SK-N-SH (cell line): ENCODE measurements around the gene RARB. TPM values are rescaled to one million over a fixed set of nuclear protein-coding genes. Genes with fewer than 3 reads are reported as not detected.

Experiments
- CTCF ChIA-PET: fragments of 300-600, 350-600 bp; formaldehyde crosslinking; extraction: SDS; loops from one replicate; lab custom pipeline; 2021; lab: Yijun Ruan, JAX
- POLR2A ChIA-PET: fragments of 350-600 bp; sonication (Branson Sonifier 250); formaldehyde crosslinking; extraction: SDS; loops from one replicate; lab custom pipeline; 2020; ENCODE audit warnings: antibody characterized with exemption, inconsistent platforms; lab: Yijun Ruan, JAX
- DNase-seq: peaks from one replicate; pipeline ENCODE4 v3.0.0; 2012
- H2AFZ ChIP-seq: fragments of 200-600 bp; sonication (generic); 2 replicates; pipeline ENCODE4 v1.8.1; 2016; ENCODE audit warnings: antibody characterized with exemption, mild to moderate bottlenecking, low read depth
- H3F3A ChIP-seq: fragments of 200-600 bp; sonication (generic); replicated peaks from 2 replicates; pipeline ENCODE3; 2016; ENCODE audit warnings: antibody characterized with exemption, mild to moderate bottlenecking; ENCODE audit not compliant: insufficient read depth
- H3K27ac ChIP-seq, 2 experiments: fragments of 200-500 bp in 1 of 2; fragments of 200-600 bp in 1 of 2; sonication (Bioruptor generic) in 1 of 2; sonication (generic), shearing (Covaris generic) in 1 of 2; 2 replicates each; pipeline versions ENCODE4 v1.5.1 to v1.6.1; 2014 to 2016; ENCODE audit warnings: low read depth in 2 of 2, inconsistent platforms in 1 of 2, low read length in 1 of 2, mild to moderate bottlenecking in 1 of 2, mixed read lengths in 1 of 2
- H3K27me3 ChIP-seq: fragments of 200-600 bp; sonication (generic), shearing (Covaris generic); 2 replicates; pipeline ENCODE4 v1.6.1; 2016; ENCODE audit warnings: mixed run types; ENCODE audit not compliant: insufficient read depth
- H3K36me3 ChIP-seq, 2 experiments: fragments of 200-500 bp in 1 of 2; fragments of 200-600 bp in 1 of 2; sonication (Bioruptor generic) in 1 of 2; sonication (generic) in 1 of 2; replicated peaks in 1 of 2; 2 replicates each; pipeline versions ENCODE3 to v1.5.1; 2014 to 2016; ENCODE audit warnings: low read length in 1 of 2, mild to moderate bottlenecking in 1 of 2; ENCODE audit not compliant: insufficient read depth in 2 of 2, control insufficient read depth in 1 of 2
- H3K4me1 ChIP-seq, 2 experiments: fragments of 200-500 bp in 1 of 2; fragments of 200-600 bp in 1 of 2; sonication (Bioruptor generic) in 1 of 2; sonication (generic), shearing (Covaris generic) in 1 of 2; 2 replicates each; pipeline versions ENCODE4 v1.5.1 to v1.6.1; 2014 to 2016; ENCODE audit warnings: low read depth in 1 of 2, low read length in 1 of 2, mixed run types in 1 of 2; ENCODE audit not compliant: insufficient read depth in 2 of 2, control insufficient read depth in 1 of 2
- H3K4me2 ChIP-seq: fragments of 200-600 bp; sonication (generic), shearing (Covaris generic); 2 replicates; pipeline ENCODE4 v1.6.1; 2017; ENCODE audit warnings: mixed run types
- H3K4me3 ChIP-seq, 2 experiments: fragments of 200-500 bp in 1 of 2; fragments of 200-600 bp in 1 of 2; sonication (Bioruptor generic) in 1 of 2; sonication (generic), shearing (Covaris generic) in 1 of 2; 2 replicates each; pipeline versions ENCODE4 v1.5.1 to v1.8.1; 2014 to 2016; ENCODE audit warnings: low read depth in 2 of 2, inconsistent platforms in 1 of 2, low read length in 1 of 2, mild to moderate bottlenecking in 1 of 2, mixed read lengths in 1 of 2, moderate library complexity in 1 of 2
- H3K79me2 ChIP-seq: fragments of 200-600 bp; sonication (generic); 2 replicates; pipeline ENCODE4 v1.8.1; 2017; ENCODE audit warnings: mild to moderate bottlenecking; ENCODE audit not compliant: insufficient read depth
- H3K9ac ChIP-seq: fragments of 200-600 bp; sonication (generic); 2 replicates; pipeline ENCODE4 v1.6.1; 2017; ENCODE audit warnings: mixed run types
- H3K9me2 ChIP-seq: fragments of 200-600 bp; sonication (generic); 2 replicates; pipeline ENCODE4 v1.6.1; 2017; ENCODE audit warnings: mixed run types
- H3K9me3 ChIP-seq: fragments of 200-600 bp; sonication (generic); 2 replicates; pipeline ENCODE4 v1.6.1; 2017; ENCODE audit warnings: mixed run types, mild to moderate bottlenecking, moderate library complexity
- H4K20me1 ChIP-seq: fragments of 200-600 bp; sonication (generic); 2 replicates; pipeline ENCODE4 v1.6.1; 2017; ENCODE audit warnings: mild to moderate bottlenecking, mixed run types; ENCODE audit not compliant: insufficient read depth
- EP300 ChIP-seq, 2 experiments: IDR thresholded peaks; 2 replicates each; pipeline versions ENCODE4 v1.4.0 to v1.6.1; 2012; ENCODE audit warnings: borderline replicate concordance in 1 of 2, low read depth in 1 of 2, low read length in 1 of 2
- GABPA ChIP-seq: IDR thresholded peaks from 2 replicates; pipeline ENCODE4 v1.4.0; 2012; ENCODE audit warnings: low read depth, mild to moderate bottlenecking
- JUND ChIP-seq: IDR thresholded peaks from 2 replicates; pipeline ENCODE4 v1.4.0; 2012
- MEF2A ChIP-seq: IDR thresholded peaks from 2 replicates; pipeline ENCODE4 v1.4.0; 2012; ENCODE audit warnings: low read depth, borderline replicate concordance
- NRF1 ChIP-seq: IDR thresholded peaks from 2 replicates; pipeline ENCODE4 v1.6.1; 2012; ENCODE audit warnings: low read depth, mild to moderate bottlenecking, low read length
- RAD21 ChIP-seq: IDR thresholded peaks from 2 replicates; pipeline ENCODE4 v1.6.1; 2012; ENCODE audit warnings: mild to moderate bottlenecking, low read length
- SIN3A ChIP-seq: IDR thresholded peaks from 2 replicates; pipeline ENCODE4 v1.6.1; 2012; ENCODE audit warnings: low read depth, mild to moderate bottlenecking, low read length, moderate library complexity, borderline replicate concordance
- TEAD4 ChIP-seq: IDR thresholded peaks from 2 replicates; pipeline ENCODE4 v1.4.0; 2012; ENCODE audit warnings: mild to moderate bottlenecking, borderline replicate concordance; ENCODE audit not compliant: insufficient read depth
- YY1 ChIP-seq: IDR thresholded peaks from 2 replicates; pipeline ENCODE4 v1.4.0; 2012; ENCODE audit warnings: low read depth, mild to moderate bottlenecking
- WGBS: methylation state at CpG from one replicate; pipeline ENCODE4 v1.1.6; 2017; ENCODE audit warnings: low lambda C conversion rate; 5-methylcytosine and 5-hydroxymethylcytosine counted together
- polyA plus RNA-seq, 3 experiments: library from polyadenylated mRNA; depleted of rRNA; stranded (reverse); fragments of >200 nt; gene quantifications; 2 replicates each; pipeline ENCODE4 v1.2.3, GENCODE V29; 2012
- TF ChIP-seq, protein P1 (sequence below): fragments of 150-350 bp; IDR thresholded peaks from 2 replicates; pipeline ENCODE4 v1.6.1; 2016; ENCODE audit warnings: mild to moderate bottlenecking, low read depth, low read length
- TF ChIP-seq, protein P2 (sequence below): IDR thresholded peaks from 2 replicates; pipeline ENCODE4 v1.4.0; 2012; ENCODE audit warnings: low read depth
- TF ChIP-seq, protein P3 (sequence below): fragments of 200-600 bp; sonication (generic); IDR thresholded peaks from 2 replicates; pipeline ENCODE4 v1.6.1; 2017; ENCODE audit warnings: antibody characterized with exemption, mild to moderate bottlenecking, moderate library complexity

Gene RARB
- polyA plus RNA-seq, 1 of the 3 experiments (the other 2 are of a cell fraction) = 10.7 TPM

DNA sequence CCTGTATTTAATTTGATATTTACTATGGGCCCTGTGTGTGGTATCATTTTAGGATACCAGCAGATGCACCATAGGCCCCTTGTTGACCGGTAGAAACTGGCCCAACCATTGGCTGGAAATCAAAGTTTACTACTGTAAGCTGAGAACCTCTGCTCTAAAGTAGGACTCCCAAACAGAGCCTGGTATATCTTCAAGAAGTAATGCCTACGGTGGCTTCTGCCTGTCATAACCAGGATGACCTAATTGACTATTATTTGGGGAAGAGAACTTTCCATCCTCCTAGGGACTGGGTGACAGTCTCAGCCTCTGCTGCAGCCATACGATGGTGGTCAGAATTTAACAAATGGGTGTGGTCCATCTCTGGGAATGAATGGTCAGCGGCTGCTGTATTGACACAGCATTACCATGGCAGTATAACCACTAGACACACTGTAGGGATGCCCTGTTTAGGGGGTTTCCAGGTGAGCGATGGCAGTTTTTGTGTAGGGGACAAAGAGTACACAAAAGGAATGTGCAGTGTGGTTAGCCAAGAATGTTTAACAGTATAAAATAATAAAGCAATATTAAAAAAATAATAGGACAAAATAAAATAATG is 37.3 kb downstream of the RARB start:
- Histone ChIP-seq H3K9me3 (no peaks in the 10 kb centered on the region), H4K20me1 (no peaks in the 10 kb centered on the region), H3K36me3 (peaks cover 0 to 8% of the 10 kb centered on the region in 2 experiments), H2AFZ (no peak overlapping the region), H3K27ac (no peak overlapping the region; a peak in 1 of 4 replicates), H3K4me2 (no peak overlapping the region), H3K9me2 (no peaks in the 10 kb centered on the region), H3K79me2 (peaks cover 37% of the 10 kb centered on the region; the same call in 1 of the 2 replicates), H3F3A (peaks cover 6% of the 10 kb centered on the region), H3K9ac (no peak overlapping the region), H3K27me3 (no peaks in the 10 kb centered on the region), H3K4me1 (peaks cover 24 to 27% of the 10 kb centered on the region in 2 experiments), H3K4me3 (no peak overlapping the region)
- TF ChIP-seq YY1 (no peak), MEF2A (no peak), RAD21 (no peak), JUND (no peak), GABPA (no peak)
- TF ChIP-seq, protein P1, sequence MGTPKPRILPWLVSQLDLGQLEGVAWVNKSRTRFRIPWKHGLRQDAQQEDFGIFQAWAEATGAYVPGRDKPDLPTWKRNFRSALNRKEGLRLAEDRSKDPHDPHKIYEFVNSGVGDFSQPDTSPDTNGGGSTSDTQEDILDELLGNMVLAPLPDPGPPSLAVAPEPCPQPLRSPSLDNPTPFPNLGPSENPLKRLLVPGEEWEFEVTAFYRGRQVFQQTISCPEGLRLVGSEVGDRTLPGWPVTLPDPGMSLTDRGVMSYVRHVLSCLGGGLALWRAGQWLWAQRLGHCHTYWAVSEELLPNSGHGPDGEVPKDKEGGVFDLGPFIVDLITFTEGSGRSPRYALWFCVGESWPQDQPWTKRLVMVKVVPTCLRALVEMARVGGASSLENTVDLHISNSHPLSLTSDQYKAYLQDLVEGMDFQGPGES = no peak
- TF ChIP-seq, protein P2, sequence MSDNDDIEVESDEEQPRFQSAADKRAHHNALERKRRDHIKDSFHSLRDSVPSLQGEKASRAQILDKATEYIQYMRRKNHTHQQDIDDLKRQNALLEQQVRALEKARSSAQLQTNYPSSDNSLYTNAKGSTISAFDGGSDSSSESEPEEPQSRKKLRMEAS = no peak
- DNase-seq = no peak
- WGBS = 92% methylated on average over 5 of the region's 5 CpGs
- CTCF ChIA-PET = interaction anchor here (2.9 kb wide), 1 partner anchor 11 kb away, joined by 7 read pairs; no protein-coding TSS in a partner anchor
- POLR2A ChIA-PET = no interaction called here

DNA sequence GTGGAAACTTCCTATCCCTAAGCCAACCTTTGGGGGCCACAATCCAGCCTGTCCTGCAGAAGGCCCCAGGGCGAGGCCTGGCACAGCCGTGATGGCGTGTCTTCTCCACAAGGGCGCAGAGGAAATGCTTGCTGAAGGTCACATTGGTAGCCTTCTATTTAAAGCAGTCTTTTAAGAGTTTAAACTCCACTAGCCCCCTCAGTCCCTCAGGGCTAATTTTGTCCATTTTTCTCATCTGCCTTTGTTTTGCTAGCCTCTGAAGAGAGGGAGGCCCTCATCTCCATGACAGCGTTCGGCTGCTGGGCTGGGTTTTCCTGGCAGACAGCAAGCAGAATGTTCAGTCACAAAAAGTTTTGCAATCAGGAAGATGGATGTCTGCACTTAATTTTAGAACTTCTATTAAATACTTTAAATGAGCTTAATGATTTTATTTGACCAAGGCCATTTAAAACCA is 40.8 kb downstream of the RARB start:
- CTCF ChIA-PET = interaction anchor here (0.7 to 2.2 kb wide), 10 partner anchors 8 to 639 kb away, joined by 3 to 7 read pairs (median 4); no protein-coding TSS in a partner anchor

More for the DNA sequence above, 40.8 kb downstream of the RARB start:
- no peaks in the 10 kb centered on the region for H3K9me3 ChIP-seq
- WGBS = 67% methylated on average over 6 of the region's 6 CpGs
- peaks cover 42% of the 10 kb centered on the region; the same call in 1 of the 2 replicates for H3K79me2 ChIP-seq
- peak overlapping the region; percentile 46; the same call in 1 of the 2 replicates for H3K4me2 ChIP-seq
- no peaks in the 10 kb centered on the region for H3K9me2 ChIP-seq
- no peaks in the 10 kb centered on the region for H4K20me1 ChIP-seq
- peaks cover 6% of the 10 kb centered on the region for H3F3A ChIP-seq
- peak overlapping the region; percentile 56 to 89 for H3K27ac ChIP-seq
- TF ChIP-seq, protein P3, sequence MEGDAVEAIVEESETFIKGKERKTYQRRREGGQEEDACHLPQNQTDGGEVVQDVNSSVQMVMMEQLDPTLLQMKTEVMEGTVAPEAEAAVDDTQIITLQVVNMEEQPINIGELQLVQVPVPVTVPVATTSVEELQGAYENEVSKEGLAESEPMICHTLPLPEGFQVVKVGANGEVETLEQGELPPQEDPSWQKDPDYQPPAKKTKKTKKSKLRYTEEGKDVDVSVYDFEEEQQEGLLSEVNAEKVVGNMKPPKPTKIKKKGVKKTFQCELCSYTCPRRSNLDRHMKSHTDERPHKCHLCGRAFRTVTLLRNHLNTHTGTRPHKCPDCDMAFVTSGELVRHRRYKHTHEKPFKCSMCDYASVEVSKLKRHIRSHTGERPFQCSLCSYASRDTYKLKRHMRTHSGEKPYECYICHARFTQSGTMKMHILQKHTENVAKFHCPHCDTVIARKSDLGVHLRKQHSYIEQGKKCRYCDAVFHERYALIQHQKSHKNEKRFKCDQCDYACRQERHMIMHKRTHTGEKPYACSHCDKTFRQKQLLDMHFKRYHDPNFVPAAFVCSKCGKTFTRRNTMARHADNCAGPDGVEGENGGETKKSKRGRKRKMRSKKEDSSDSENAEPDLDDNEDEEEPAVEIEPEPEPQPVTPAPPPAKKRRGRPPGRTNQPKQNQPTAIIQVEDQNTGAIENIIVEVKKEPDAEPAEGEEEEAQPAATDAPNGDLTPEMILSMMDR = peak; percentile 42
- TF ChIP-seq NRF1 (no peak), SIN3A (no peak), EP300 (IDR thresholded peaks at IDR 0.05; ENCODE audit: borderline replicate concordance in 1 of 2, low read depth in 1 of 2, low read length in 1 of 2) (peak in 1 of 2 experiments; percentile 18; a peak in 1 of 4 replicates), TEAD4 (no peak)
- TF ChIP-seq, all 33 proteins: peak for 2
- Histone ChIP-seq H3K9ac (peak overlapping the region; percentile 27; the same call in 1 of the 2 replicates), H3K36me3 (no peaks in the 10 kb centered on the region), H3K27me3 (no peaks in the 10 kb centered on the region), H3K4me1 (peaks cover 41 to 46% of the 10 kb centered on the region in 2 experiments; a peak in 3 of 4 replicates), H3K4me3 (no peak overlapping the region), H2AFZ (peak overlapping the region; percentile 17; the same call in 1 of the 2 replicates)
- peak; percentile 23 for DNase-seq
- POLR2A ChIA-PET = no interaction called here
